Measurements from ENCODE around the gene SCUBE1. TPM values are rescaled to one million over a fixed set of nuclear protein-coding genes. Genes with fewer than 3 reads are reported as not detected.

SCUBE1 gene
- total and polyA plus RNA-seq, 2 of the 8 experiments (the other 6 are each of a cell fraction or from before 2014, with no cell fraction given), result 2.3 to 4.9 TPM

GRCh38 chr22:43170131-43170480, 173.1 kb downstream of the SCUBE1 start:
- Histone ChIP-seq H3K79me1 (ENCODE audit: low read depth, low read length) (no peaks in the 10 kb centered on the region), H3K56ac (replicated peaks; ENCODE audit: insufficient read length, low read depth, low read length) (no peak overlapping the region), H3K27me3 (replicated peaks in 1 of 4; ENCODE audit: control insufficient read depth in 3 of 4, extremely low read depth in 1 of 4, insufficient read depth in 3 of 4, low read length in 3 of 4) (no peaks in the 10 kb centered on the region), H3K4me3 (ENCODE audit: extremely low read depth in 1 of 4, insufficient read depth in 2 of 4, low read depth in 3 of 4, low read length in 4 of 4) (no peak overlapping the region), H3K9me3 (ENCODE audit: insufficient read depth in 2 of 2, low read depth in 1 of 2, low read length in 1 of 2) (no peaks in the 10 kb centered on the region), H4K91ac (replicated peaks; ENCODE audit: insufficient read length, low read length) (no peak overlapping the region), H3K4ac (replicated peaks; ENCODE audit: insufficient read length, low read depth, low read length) (no peak overlapping the region), H2AFZ (ENCODE audit: low read length) (no peak overlapping the region), H3K18ac (ENCODE audit: extremely low read depth, low read length) (no peak overlapping the region), H3K14ac (ENCODE audit: insufficient read length) (no peak overlapping the region), H3K23ac (ENCODE audit: insufficient read length) (no peak overlapping the region), H3K9ac (replicated peaks in 1 of 4; ENCODE audit: extremely low read depth in 1 of 4, low read depth in 3 of 4, low read length in 3 of 4) (no peak overlapping the region), H2BK20ac (ENCODE audit: low read length) (no peak overlapping the region), H3K79me2 (ENCODE audit: control insufficient read depth in 1 of 2, insufficient read depth in 2 of 2, low read length in 2 of 2) (no peaks in the 10 kb centered on the region), H3K4me2 (ENCODE audit: insufficient read depth in 1 of 2, low read depth in 2 of 2, low read length in 2 of 2) (no peak overlapping the region), H3K23me2 (ENCODE audit: low read depth, low read length) (no peaks in the 10 kb centered on the region), H2BK12ac (ENCODE audit: low read depth, low read length) (no peak overlapping the region), H3K4me1 (replicated peaks in 1 of 4; ENCODE audit: control insufficient read depth in 3 of 4, insufficient read depth in 4 of 4, low read length in 3 of 4) (no peaks in the 10 kb centered on the region), H4K8ac (ENCODE audit: extremely low read depth, insufficient read depth, low read length) (no peak overlapping the region), H2BK15ac (ENCODE audit: low read length) (no peak overlapping the region), H4K5ac (ENCODE audit: insufficient read length, low read depth, low read length) (no peak overlapping the region), H2AK5ac (ENCODE audit: low read depth, low read length) (no peak overlapping the region), H3K27ac (ENCODE audit: low read depth, low read length) (no peak overlapping the region), H3K36me3 (ENCODE audit: control insufficient read depth in 2 of 4, insufficient read depth in 4 of 4, low read length in 3 of 4) (peaks cover 31 to 60% (median 56%) of the 10 kb centered on the region in 4 experiments), H4K20me1 (replicated peaks in 1 of 2; ENCODE audit: control insufficient read depth in 1 of 2, insufficient read depth in 2 of 2, low read length in 2 of 2) (peaks cover 7% of the 10 kb centered on the region in 2 experiments), H2BK5ac (ENCODE audit: low read depth, low read length) (no peak overlapping the region), H2BK120ac (replicated peaks; ENCODE audit: low read depth, low read length) (no peak overlapping the region)
- ChIA-PET POLR2A (ENCODE audit: partially characterized antibody) (interaction anchor here (1.5 to 2.6 kb wide), 5 partner anchors 10 to 31 kb away, joined by 3 to 12 read pairs (median 10); no protein-coding TSS in a partner anchor), CTCF (ENCODE audit: partially characterized antibody) (interaction anchor here (0.8 to 1.4 kb wide), 6 partner anchors 10 to 61 kb away, joined by 3 to 7 read pairs (median 3); no protein-coding TSS in a partner anchor)
- FAIRE-seq (no peak), DNase-seq (ENCODE audit: low read depth in 1 of 2, low spot score in 2 of 2) (no peak)
- WGBS, 2 experiments (ENCODE audit: extremely low coverage in 1 of 2, insufficient coverage in 1 of 2, insufficient read length in 1 of 2, insufficient replicate concordance in 2 of 2, low coverage in 1 of 2, low lambda C conversion rate in 2 of 2, missing lambda C conversion rate in 1 of 2), result 100% methylated on average over 6 of the region's 9 CpGs; no CpG with 5 or more reads in 1 of the 2 experiments
- TF ChIP-seq GTF2F1 (IDR thresholded peaks at IDR 0.05; ENCODE audit: borderline replicate concordance, low read depth, low read length), result no peak
- no peak for TF ChIP-seq SAP30 (IDR thresholded peaks at IDR 0.05; ENCODE audit: insufficient read depth, insufficient replicate concordance, low read length)
- no peak for TF ChIP-seq RAD21 (IDR thresholded peaks at IDR 0.05 in 1 of 2, conservative IDR thresholded peaks at IDR 0.05 in 1 of 2; ENCODE audit: low read depth in 2 of 2, low read length in 2 of 2)
- no peak for TF ChIP-seq SP1 (IDR thresholded peaks at IDR 0.05; ENCODE audit: low read depth, low read length)
